ENCODE results near the gene MACROD2.

The MACROD2 gene

DNA sequence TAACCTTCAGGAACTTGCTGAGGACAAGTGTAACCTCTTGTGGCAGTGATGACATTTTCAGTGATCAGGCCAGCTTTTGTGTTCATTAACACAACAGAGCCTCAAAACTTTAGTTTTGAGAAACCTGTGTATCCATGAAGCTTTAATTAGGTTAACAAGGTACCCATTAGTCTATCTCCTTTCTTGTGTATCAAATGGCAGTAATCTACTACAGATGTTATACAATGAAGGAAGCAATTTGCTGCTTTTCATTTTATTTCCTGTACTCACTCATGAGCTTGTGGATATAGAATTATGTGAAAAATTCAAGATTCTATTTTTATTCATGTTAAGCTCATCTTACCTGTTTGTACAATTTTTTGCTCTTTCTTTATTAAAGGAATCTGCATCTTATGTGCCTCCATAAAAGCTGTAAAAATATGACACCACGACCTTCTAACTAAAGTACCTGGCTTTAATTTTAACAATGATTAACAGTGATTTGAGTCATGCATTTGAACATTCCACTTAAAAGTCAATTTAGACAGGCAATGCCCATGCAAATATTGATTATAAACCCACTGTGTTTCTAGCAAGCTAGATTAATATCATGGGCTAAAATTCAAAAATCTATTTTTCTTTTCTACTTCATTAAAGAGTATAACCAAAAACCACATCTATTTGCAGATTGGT, 1680.6 kb downstream of the MACROD2 start:
- TF ChIP-seq ZFX (IDR thresholded peaks at IDR 0.05) = no peak
- TF ChIP-seq, protein P1, sequence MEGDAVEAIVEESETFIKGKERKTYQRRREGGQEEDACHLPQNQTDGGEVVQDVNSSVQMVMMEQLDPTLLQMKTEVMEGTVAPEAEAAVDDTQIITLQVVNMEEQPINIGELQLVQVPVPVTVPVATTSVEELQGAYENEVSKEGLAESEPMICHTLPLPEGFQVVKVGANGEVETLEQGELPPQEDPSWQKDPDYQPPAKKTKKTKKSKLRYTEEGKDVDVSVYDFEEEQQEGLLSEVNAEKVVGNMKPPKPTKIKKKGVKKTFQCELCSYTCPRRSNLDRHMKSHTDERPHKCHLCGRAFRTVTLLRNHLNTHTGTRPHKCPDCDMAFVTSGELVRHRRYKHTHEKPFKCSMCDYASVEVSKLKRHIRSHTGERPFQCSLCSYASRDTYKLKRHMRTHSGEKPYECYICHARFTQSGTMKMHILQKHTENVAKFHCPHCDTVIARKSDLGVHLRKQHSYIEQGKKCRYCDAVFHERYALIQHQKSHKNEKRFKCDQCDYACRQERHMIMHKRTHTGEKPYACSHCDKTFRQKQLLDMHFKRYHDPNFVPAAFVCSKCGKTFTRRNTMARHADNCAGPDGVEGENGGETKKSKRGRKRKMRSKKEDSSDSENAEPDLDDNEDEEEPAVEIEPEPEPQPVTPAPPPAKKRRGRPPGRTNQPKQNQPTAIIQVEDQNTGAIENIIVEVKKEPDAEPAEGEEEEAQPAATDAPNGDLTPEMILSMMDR (conservative IDR thresholded peaks at IDR 0.05) = no peak
- H3K27ac ChIP-seq = no peak overlapping the region

DNA sequence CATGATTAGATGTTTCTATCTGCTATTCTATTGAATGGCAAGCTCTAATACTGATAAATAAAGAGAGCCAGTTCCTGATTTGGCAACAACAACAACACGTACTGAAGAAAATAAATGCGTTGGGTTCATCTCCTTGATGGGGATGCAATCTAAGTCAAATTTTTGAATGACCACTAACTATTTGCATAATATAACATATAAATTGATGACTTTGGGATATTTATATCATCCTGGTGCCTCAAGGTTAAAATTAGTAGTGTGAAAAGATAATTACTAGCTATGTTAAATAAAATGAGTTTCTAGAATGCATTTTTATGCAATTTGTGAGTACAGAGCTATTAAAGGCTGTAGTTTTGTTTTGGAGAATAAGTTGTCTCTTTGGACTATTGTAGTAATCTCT, 1681.5 kb downstream of the MACROD2 start:
- no peak for TF ChIP-seq ZFX (IDR thresholded peaks at IDR 0.05)
- TF ChIP-seq, protein P1 (conservative IDR thresholded peaks at IDR 0.05) = no peak
- H3K27ac ChIP-seq = no peak overlapping the region

DNA sequence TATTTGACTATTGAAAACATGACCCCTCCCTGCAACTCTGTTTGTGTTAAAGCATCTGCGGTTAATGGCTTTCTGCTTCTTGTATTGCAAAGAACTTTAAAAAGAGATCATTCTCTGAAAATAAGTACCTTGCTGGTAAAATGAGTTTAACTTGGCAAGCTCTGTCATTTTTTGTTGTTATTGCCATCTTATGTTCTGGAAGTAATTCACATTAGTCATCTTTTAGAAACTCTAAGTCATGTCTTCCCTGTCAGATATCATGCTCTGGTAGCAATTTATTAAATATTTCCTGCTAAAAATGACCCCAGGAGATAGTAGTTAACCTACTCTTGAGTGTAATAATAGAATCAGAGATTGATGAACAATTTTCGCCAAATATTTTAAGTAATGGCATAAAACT, 1687.4 kb downstream of the MACROD2 start:
- TF ChIP-seq, protein P1 (conservative IDR thresholded peaks at IDR 0.05) = no peak
- no peak for TF ChIP-seq ZFX (IDR thresholded peaks at IDR 0.05)

DNA sequence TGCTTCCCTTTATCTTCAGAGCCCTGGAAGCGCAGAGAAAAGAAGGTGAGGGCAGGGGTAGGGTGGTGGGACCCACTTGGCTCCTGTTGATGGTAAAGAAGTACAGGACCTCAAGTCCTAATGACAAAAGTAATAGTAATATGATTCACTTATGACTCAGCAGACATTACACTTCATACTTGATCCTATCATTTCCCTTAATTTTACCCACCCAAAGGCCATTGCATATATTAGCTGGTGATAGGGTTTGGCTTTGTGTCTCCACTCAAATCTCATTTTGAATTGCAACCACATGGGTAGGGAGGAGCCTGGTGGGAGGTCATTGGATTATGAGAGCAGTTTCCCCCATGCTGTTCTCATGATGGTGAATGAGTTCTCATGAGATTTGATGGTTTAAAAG, 1697.3 kb downstream of the MACROD2 start:
- TF ChIP-seq, protein P1 (conservative IDR thresholded peaks at IDR 0.05) = no peak
- no peak for TF ChIP-seq ZFX (IDR thresholded peaks at IDR 0.05)

More for the DNA sequence above, 1687.4 kb downstream of the MACROD2 start:
- no peak overlapping the region for H3K27ac ChIP-seq

DNA sequence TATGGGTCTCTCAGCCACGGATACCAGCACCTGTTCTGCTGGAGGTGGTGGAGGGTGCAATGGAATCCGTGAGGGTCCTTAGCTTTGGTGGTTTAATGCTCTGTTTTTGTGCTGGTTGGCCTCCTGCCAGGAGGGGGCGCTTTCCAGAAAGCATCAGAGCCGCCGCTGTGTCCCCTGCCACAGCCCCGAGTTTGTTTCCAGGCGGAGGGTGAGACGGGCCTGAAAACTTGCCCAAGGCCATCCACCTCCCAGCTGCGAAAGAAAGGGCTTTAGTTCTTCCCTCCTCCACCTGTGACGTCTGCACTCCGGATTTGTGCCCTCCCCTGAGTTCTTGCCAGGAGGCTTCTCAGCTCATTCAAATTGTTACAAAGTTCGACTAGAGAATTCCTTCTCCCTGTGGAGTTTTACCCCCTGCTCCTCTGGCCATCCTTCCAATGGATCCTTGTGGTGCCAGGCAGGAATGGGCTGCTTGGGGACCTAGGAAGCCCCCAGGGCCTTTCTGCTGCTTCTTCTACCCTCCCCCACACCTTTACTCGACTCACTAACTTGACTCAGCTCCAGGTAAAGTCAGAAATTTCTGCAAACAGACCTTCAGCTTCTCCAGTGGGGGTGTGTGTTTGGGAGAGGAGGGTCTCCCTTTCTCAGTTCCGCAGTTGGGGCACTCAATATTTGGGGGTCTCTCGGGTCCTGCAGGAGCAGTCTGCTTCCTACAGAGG, 1704.3 kb downstream of the MACROD2 start:
- H3K27ac ChIP-seq = no peak overlapping the region
- TF ChIP-seq, protein P1 (conservative IDR thresholded peaks at IDR 0.05) = peak; percentile 28
- TF ChIP-seq ZFX (IDR thresholded peaks at IDR 0.05) = no peak

More for the DNA sequence above, 1697.3 kb downstream of the MACROD2 start:
- H3K27ac ChIP-seq = no peak overlapping the region

DNA sequence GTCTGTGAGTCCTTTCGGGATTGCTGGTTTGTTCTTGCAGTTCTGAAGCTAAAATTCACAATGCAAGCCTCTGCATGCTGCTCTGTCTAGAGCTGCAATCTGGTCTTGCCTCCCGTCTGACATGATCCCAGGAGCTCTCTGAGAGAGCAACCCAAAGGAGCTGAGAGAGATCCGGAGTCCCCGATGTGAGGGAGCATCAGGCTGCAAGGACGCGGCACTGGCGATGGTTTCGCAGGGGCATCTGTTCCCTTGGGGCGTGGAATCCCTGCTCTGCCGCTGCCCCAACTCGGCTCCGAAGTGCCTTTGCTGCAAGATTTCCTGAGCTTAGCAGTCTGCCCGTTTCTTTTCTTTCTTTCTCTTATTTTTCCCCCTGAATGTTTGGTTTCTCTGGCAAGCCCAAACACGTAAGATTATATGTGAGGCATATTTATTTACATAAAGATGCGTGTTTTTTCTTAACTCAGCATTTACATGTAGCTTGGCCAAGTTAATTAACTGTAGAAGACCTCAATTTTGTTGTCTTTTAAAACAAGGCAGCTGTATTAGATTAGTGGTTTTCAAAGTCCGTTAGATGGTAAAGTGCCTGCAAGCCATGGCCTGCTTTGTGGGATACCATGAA, 1704.9 kb downstream of the MACROD2 start:
- H3K27ac ChIP-seq = no peak overlapping the region
- TF ChIP-seq, protein P1 (conservative IDR thresholded peaks at IDR 0.05) = no peak
- TF ChIP-seq ZFX (IDR thresholded peaks at IDR 0.05) = no peak

DNA sequence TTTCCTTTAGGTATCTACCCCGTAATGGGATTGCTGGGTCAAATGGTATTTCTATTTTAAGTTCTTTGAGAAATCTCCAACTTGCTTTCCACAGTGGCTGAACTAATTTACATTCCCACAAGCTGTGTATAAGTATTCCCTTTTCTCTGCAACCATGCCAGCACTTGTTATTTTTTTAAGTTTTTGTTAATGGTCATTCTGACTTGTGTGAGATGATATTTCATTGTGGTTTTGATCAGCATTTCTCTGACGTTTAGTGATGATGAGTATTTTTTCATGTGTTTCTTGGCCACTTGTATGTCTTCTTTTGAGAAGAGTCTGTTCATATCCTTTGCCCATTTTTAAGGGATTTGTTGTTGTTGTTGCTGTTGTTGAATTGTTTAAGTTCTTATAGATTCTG, 1706.8 kb downstream of the MACROD2 start:
- TF ChIP-seq, protein P1 (conservative IDR thresholded peaks at IDR 0.05) = no peak
- no peak overlapping the region for H3K27ac ChIP-seq
